ENCODE measurements around the gene CUX1. TPM values are rescaled to one million over a fixed set of nuclear protein-coding genes. Genes with fewer than 3 reads are reported as not detected.

The CUX1 gene
- total RNA-seq, 1 donor from 2014 or later = 66.4 TPM

DNA sequence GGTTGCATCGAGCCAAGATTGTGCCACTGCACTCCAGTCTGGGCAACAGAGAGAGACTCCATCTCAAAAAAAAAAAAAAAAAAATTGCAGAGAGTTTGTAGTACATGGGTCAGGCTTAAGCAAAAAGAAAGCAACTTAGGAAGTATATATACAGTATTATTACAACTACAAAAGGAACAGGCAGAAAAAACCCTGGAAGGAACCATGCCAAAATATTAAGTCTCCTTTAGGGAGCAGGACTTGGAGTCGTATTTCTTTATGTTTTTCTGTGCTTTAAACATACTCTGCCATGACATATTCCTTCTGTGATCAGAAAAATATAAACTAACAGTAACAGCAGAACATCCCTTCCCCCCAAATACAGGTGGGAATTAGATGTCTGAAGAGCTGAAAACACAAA lies 144.4 kb downstream of the CUX1 start:
- Mint-ChIP-seq H3K9me3 (no peaks in the 10 kb centered on the region), H3K36me3 (peaks cover 7% of the 10 kb centered on the region), H3K27me3 (ENCODE audit: insufficient read depth, low read depth) (peaks cover 4% of the 10 kb centered on the region), H3K4me1 (peaks cover 17% of the 10 kb centered on the region), H3K4me3 (no peak overlapping the region), H3K27ac (no peak overlapping the region)
- no peak overlapping the region for H3K9ac ChIP-seq
- no peaks in the 10 kb centered on the region for H3K36me3 ChIP-seq
- no peak overlapping the region for H3K4me2 ChIP-seq
- no peak for DNase-seq (ENCODE audit: low spot score)
- H3K4me3 ChIP-seq = no peak overlapping the region
- TF ChIP-seq EZH2 (IDR thresholded peaks at IDR 0.05) (no peak), EZH2phosphoT487 (IDR thresholded peaks at IDR 0.05) (no peak), CTCF (IDR thresholded peaks at IDR 0.05) (no peak)
- H3F3A ChIP-seq (ENCODE audit: low read depth) = no peaks in the 10 kb centered on the region
- peaks cover 80% of the 10 kb centered on the region for H3K79me2 ChIP-seq (ENCODE audit: low read depth)
- no peaks in the 10 kb centered on the region for H3K27me3 ChIP-seq
- no peaks in the 10 kb centered on the region for H3K9me3 ChIP-seq (ENCODE audit: low read depth)
- no peak overlapping the region for H2AFZ ChIP-seq (replicated peaks)
- H4K20me1 ChIP-seq (ENCODE audit: low read depth) = peaks cover 78% of the 10 kb centered on the region
- H3K4me1 ChIP-seq = no peaks in the 10 kb centered on the region
- H3K27ac ChIP-seq = no peak overlapping the region

GRCh38 chr7:101963693-101964092 lies 146.3 kb downstream of the CUX1 start:
- Histone ChIP-seq H4K20me1 (ENCODE audit: low read depth) (peaks cover 74% of the 10 kb centered on the region), H3F3A (ENCODE audit: low read depth) (no peaks in the 10 kb centered on the region), H3K9ac (no peak overlapping the region), H3K4me2 (no peak overlapping the region), H3K4me3 (no peak overlapping the region), H3K4me1 (no peaks in the 10 kb centered on the region), H3K79me2 (ENCODE audit: low read depth) (peaks cover 88% of the 10 kb centered on the region), H3K27ac (no peak overlapping the region), H3K9me3 (ENCODE audit: low read depth) (no peaks in the 10 kb centered on the region), H3K27me3 (no peaks in the 10 kb centered on the region), H2AFZ (replicated peaks) (no peak overlapping the region), H3K36me3 (no peaks in the 10 kb centered on the region)
- Mint-ChIP-seq H3K4me3 (no peak overlapping the region), H3K27me3 (ENCODE audit: insufficient read depth, low read depth) (peaks cover 4% of the 10 kb centered on the region), H3K36me3 (peaks cover 7% of the 10 kb centered on the region), H3K4me1 (peaks cover 12% of the 10 kb centered on the region), H3K27ac (no peak overlapping the region), H3K9me3 (no peaks in the 10 kb centered on the region)
- TF ChIP-seq EZH2 (IDR thresholded peaks at IDR 0.05) (no peak), EZH2phosphoT487 (IDR thresholded peaks at IDR 0.05) (no peak), CTCF (IDR thresholded peaks at IDR 0.05) (no peak)
- no peak for DNase-seq (ENCODE audit: low spot score)

DNA sequence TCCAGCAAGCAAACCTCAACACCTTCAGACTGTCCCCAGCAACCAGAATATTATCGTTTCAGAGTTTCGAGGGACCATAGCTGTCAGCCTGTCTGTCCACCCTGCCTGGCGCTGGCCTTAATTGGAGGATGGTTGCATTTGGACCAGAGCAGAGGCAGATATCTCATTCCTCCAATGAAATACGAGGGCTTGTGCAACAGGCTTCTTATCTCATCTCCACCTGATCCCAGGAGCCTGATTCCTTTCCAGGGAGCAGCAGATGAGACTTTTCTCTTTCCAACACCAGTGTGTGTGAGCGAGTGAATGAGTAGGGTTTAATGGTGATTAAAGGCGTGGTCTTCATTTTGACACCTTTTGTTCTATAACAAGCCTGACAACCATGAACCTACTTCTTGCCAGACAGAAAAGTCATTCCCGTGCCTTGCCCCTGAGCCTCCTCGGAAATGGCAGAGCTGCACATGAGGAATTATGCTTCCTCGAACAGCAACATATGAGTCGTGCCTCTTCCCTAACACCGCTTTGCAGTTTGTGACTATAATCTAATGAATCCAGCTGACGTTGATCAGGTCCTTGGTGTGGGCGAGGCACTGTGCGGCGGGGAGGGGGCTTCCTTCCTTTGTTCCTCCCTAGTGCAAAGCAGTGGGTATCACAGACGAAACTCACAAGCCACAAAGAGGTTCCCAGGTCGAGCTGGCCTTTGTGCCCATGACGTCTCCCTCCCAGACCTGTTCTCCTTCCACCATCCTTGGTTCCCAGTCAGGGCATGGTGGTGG lies 147.4 kb downstream of the CUX1 start:
- Histone ChIP-seq H3K4me2 (no peak overlapping the region), H3F3A (ENCODE audit: low read depth) (no peaks in the 10 kb centered on the region), H3K4me1 (no peaks in the 10 kb centered on the region), H3K9ac (no peak overlapping the region), H4K20me1 (ENCODE audit: low read depth) (peaks cover 67% of the 10 kb centered on the region), H3K9me3 (ENCODE audit: low read depth) (no peaks in the 10 kb centered on the region), H3K27me3 (no peaks in the 10 kb centered on the region), H3K79me2 (ENCODE audit: low read depth) (peaks cover 91% of the 10 kb centered on the region), H3K36me3 (no peaks in the 10 kb centered on the region), H3K27ac (no peak overlapping the region), H3K4me3 (no peak overlapping the region), H2AFZ (replicated peaks) (no peak overlapping the region)
- H3K9me3 Mint-ChIP-seq = no peaks in the 10 kb centered on the region
- TF ChIP-seq EZH2phosphoT487 (IDR thresholded peaks at IDR 0.05) = no peak
- TF ChIP-seq EZH2 (IDR thresholded peaks at IDR 0.05) = no peak
- no peak for TF ChIP-seq CTCF (IDR thresholded peaks at IDR 0.05)
- H3K36me3 Mint-ChIP-seq = peaks cover 7% of the 10 kb centered on the region
- DNase-seq (ENCODE audit: low spot score) = no peak
- peaks cover 4% of the 10 kb centered on the region for H3K27me3 Mint-ChIP-seq (ENCODE audit: insufficient read depth, low read depth)
- peaks cover 14% of the 10 kb centered on the region for H3K4me1 Mint-ChIP-seq
- H3K4me3 Mint-ChIP-seq = no peak overlapping the region
- peak overlapping the region; percentile 30 for H3K27ac Mint-ChIP-seq

All from neural progenitor cell (in vitro differentiated cells).